Activated CD4-positive, alpha-beta T cell treated with anti-CD3 and anti-CD28 coated beads, Interleukin-2, amount 10 ng/mL, durations not matched to agents 7 days and 5 days (primary cell): ENCODE results near the gene SMARCD3. TPM values are rescaled to one million over a fixed set of nuclear protein-coding genes. Genes with fewer than 3 reads are reported as not detected.

Experiments
- CTCF ChIA-PET: fragments of 350-600 bp; sonication (Branson Sonifier 250); formaldehyde crosslinking; loops from one replicate; lab custom pipeline; 2021; ENCODE audit warnings: antibody characterized with exemption; lab: Charles Lee
- POLR2A ChIA-PET: fragments of 350-600 bp; sonication (Branson Sonifier 250); formaldehyde crosslinking; loops from one replicate; lab custom pipeline; 2021; ENCODE audit warnings: antibody characterized with exemption; lab: Charles Lee
- DNase-seq: peaks from one replicate; pipeline ENCODE4 v3.0.0-alpha.2; 2020
- H3K27ac Mint-ChIP-seq: one replicate; pipeline ENCODE4 v1.8.0; 2021; ENCODE audit warnings: mild to moderate bottlenecking, moderate library complexity, mixed read lengths
- H3K27me3 Mint-ChIP-seq: one replicate; pipeline ENCODE4 v1.8.0; 2021; ENCODE audit warnings: mixed read lengths
- H3K36me3 Mint-ChIP-seq: one replicate; pipeline ENCODE4 v1.8.0; 2021; ENCODE audit warnings: low read depth, mixed read lengths
- H3K4me1 Mint-ChIP-seq: one replicate; pipeline ENCODE4 v1.8.0; 2021; ENCODE audit warnings: mixed read lengths
- H3K4me3 Mint-ChIP-seq: one replicate; pipeline ENCODE4 v1.8.0; 2021; ENCODE audit warnings: mild to moderate bottlenecking, moderate library complexity, mixed read lengths
- H3K9me3 Mint-ChIP-seq: one replicate; pipeline ENCODE4 v1.8.0; 2021; ENCODE audit warnings: mixed read lengths
- total RNA-seq, 2 experiments: library from RNA; stranded (reverse); gene quantifications; one replicate each; pipeline ENCODE4 v1.2.3, GENCODE V29; 2021

Gene SMARCD3
- total RNA-seq, 2 experiments from 2014 or later, result 2.0 to 2.5 TPM

- POLR2A ChIA-PET, result no interaction called here
Observed at GRCh38 chr7:151236406-151236805, 12.1 kb downstream of the SMARCD3 start.

DNA sequence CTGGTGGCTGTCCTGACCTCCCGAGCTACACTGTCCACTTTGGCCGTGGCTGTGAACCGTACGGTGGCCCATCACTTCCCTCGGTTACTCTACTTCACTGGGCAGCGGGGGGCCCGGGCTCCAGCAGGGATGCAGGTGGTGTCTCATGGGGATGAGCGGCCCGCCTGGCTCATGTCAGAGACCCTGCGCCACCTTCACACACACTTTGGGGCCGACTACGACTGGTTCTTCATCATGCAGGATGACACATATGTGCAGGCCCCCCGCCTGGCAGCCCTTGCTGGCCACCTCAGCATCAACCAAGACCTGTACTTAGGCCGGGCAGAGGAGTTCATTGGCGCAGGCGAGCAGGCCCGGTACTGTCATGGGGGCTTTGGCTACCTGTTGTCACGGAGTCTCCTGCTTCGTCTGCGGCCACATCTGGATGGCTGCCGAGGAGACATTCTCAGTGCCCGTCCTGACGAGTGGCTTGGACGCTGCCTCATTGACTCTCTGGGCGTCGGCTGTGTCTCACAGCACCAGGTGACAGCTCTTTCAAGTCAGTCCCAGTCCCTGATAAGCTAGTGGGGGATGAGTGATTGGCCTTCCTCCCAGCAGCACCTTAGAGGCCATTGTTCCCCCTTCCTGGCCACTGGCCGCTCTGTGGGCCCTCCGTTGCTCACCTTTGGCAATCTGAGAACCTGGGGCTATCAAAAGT is 13.3 kb downstream of the SMARCD3 start:
- no peak overlapping the region for H3K27ac Mint-ChIP-seq
- H3K4me3 Mint-ChIP-seq, result no peak overlapping the region
- DNase-seq, result no peak
- H3K9me3 Mint-ChIP-seq, result no peaks in the 10 kb centered on the region
- ChIA-PET POLR2A (no interaction called here), CTCF (interaction anchor here (0.6 to 4.1 kb wide), 3 partner anchors 8 to 208 kb away, joined by 3 to 32 read pairs (median 4); no protein-coding TSS in a partner anchor)
- no peaks in the 10 kb centered on the region for H3K27me3 Mint-ChIP-seq
- H3K4me1 Mint-ChIP-seq, result peaks cover 28% of the 10 kb centered on the region
- H3K36me3 Mint-ChIP-seq, result peaks cover 18% of the 10 kb centered on the region

More at GRCh38 chr7:151236406-151236805, 12.1 kb downstream of the SMARCD3 start:
- DNase-seq, result no peak
- no peaks in the 10 kb centered on the region for H3K9me3 Mint-ChIP-seq
- CTCF ChIA-PET, result interaction anchor here (0.8 to 1.5 kb wide), 4 partner anchors 8 to 80 kb away, joined by 3 read pairs; partner anchors contain the start of gene ABCF2
- H3K4me3 Mint-ChIP-seq, result no peak overlapping the region
- peaks cover 23% of the 10 kb centered on the region for H3K4me1 Mint-ChIP-seq
- no peaks in the 10 kb centered on the region for H3K27me3 Mint-ChIP-seq
- H3K36me3 Mint-ChIP-seq, result peaks cover 18% of the 10 kb centered on the region
- no peak overlapping the region for H3K27ac Mint-ChIP-seq

GRCh38 chr7:151233804-151234203 is 14.7 kb downstream of the SMARCD3 start:
- CTCF ChIA-PET, result interaction anchor here (1.0 to 4.1 kb wide), 2 partner anchors 10 to 12 kb away, joined by 4 to 32 read pairs; no protein-coding TSS in a partner anchor
- H3K36me3 Mint-ChIP-seq, result peaks cover 14% of the 10 kb centered on the region
- DNase-seq, result no peak
- POLR2A ChIA-PET, result no interaction called here
- peaks cover 26% of the 10 kb centered on the region for H3K4me1 Mint-ChIP-seq
- H3K27ac Mint-ChIP-seq, result peak overlapping the region; percentile 98
- no peaks in the 10 kb centered on the region for H3K9me3 Mint-ChIP-seq
- peak overlapping the region; percentile 99 for H3K4me3 Mint-ChIP-seq
- no peaks in the 10 kb centered on the region for H3K27me3 Mint-ChIP-seq

GRCh38 chr7:151232917-151233701 is 15.4 kb downstream of the SMARCD3 start:
- CTCF ChIA-PET, result interaction anchor here (0.6 to 4.1 kb wide), 2 partner anchors 10 to 61 kb away, joined by 3 to 32 read pairs; no protein-coding TSS in a partner anchor
- Mint-ChIP-seq H3K9me3 (no peaks in the 10 kb centered on the region), H3K4me3 (peak overlapping the region; percentile 99), H3K27ac (peak overlapping the region; percentile 98), H3K36me3 (peaks cover 14% of the 10 kb centered on the region), H3K4me1 (peaks cover 29% of the 10 kb centered on the region), H3K27me3 (no peaks in the 10 kb centered on the region)
- DNase-seq, result peak; percentile 67
- POLR2A ChIA-PET, result no interaction called here

- CTCF ChIA-PET, result interaction anchor here (0.6 to 4.1 kb wide), 2 partner anchors 11 to 60 kb away, joined by 3 to 32 read pairs; no protein-coding TSS in a partner anchor
- H3K4me3 Mint-ChIP-seq, result peak within 1 kb of the TSS; percentile 99
- peak; percentile 93 for DNase-seq
- peaks cover 36% of the 10 kb centered on the region for H3K4me1 Mint-ChIP-seq
- H3K27ac Mint-ChIP-seq, result peak within 1 kb of the TSS; percentile 98
- H3K9me3 Mint-ChIP-seq, result no peaks in the 10 kb centered on the region
- POLR2A ChIA-PET, result no interaction called here
- peaks cover 14% of the 10 kb centered on the region for H3K36me3 Mint-ChIP-seq
- no peaks in the 10 kb centered on the region for H3K27me3 Mint-ChIP-seq
Observed at GRCh38 chr7:151232091-151232916, 16.2 kb downstream of the SMARCD3 start, which contains the start of gene CHPF2. Gene CHPF2 (plus strand): TSS chr7:151232483. CDS start chr7:151234012, 1,529 bp downstream.

DNA sequence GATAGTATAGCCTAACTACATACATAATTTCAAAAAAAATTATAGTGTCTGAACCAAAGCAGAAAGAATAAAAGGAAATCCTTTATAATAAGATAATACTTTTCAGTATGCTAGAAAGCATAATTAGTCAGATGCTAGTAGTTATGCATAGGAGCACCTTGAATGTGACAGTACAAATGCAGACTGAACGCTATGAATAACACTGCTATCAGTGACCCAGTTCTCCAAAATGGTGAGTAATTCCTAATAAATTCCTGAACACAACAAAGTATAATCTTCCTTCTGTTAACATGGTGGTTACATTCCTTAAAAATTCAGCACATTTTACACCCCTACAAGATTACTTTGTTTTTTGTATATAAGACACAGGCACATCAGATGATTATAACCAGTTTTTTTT is 17.4 kb downstream of the SMARCD3 start:
- ChIA-PET POLR2A (no interaction called here), CTCF (no interaction called here)
- Mint-ChIP-seq H3K27me3 (no peaks in the 10 kb centered on the region), H3K36me3 (peaks cover 14% of the 10 kb centered on the region), H3K4me3 (peak overlapping the region; percentile 99), H3K27ac (peak overlapping the region; percentile 5), H3K9me3 (no peaks in the 10 kb centered on the region), H3K4me1 (peaks cover 48% of the 10 kb centered on the region)
- no peak for DNase-seq

DNA sequence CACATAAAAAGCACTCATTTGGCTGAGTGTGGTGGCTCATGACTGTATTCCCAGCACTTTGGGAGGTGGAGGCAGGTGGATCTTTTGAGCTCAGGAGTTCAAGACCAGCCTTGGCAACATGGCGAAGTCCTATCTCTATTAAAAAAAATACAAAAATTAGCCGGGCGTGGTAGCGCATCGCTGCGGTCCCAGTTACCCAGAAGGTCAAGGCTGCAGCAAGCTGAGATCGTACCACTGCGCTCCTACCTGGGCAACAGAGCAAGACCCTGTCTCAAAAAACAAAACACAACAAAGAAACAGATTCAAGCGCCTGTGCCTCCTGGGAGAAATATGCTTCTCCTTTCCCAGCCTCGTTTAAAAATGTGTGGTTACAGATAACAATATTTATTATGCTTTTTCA is 19.2 kb downstream of the SMARCD3 start:
- Mint-ChIP-seq H3K4me3 (no peak overlapping the region), H3K36me3 (peaks cover 17% of the 10 kb centered on the region), H3K4me1 (peaks cover 59% of the 10 kb centered on the region), H3K27ac (no peak overlapping the region), H3K9me3 (no peaks in the 10 kb centered on the region), H3K27me3 (no peaks in the 10 kb centered on the region)
- no peak for DNase-seq
- ChIA-PET CTCF (interaction anchor here (4.9 kb wide), 1 partner anchor 15 kb away, joined by 26 read pairs; no protein-coding TSS in a partner anchor), POLR2A (interaction anchor here (0.7 kb wide), 1 partner anchor 816 kb away, joined by 3 read pairs; no protein-coding TSS in a partner anchor)

- peak overlapping the region; percentile 95 for H3K27ac Mint-ChIP-seq
- POLR2A ChIA-PET, result interaction anchor here (0.6 to 0.7 kb wide), 2 partner anchors 120 to 815 kb away, joined by 3 to 5 read pairs; no protein-coding TSS in a partner anchor
Observed at GRCh38 chr7:151228024-151228866, 20.2 kb downstream of the SMARCD3 start.

DNA sequence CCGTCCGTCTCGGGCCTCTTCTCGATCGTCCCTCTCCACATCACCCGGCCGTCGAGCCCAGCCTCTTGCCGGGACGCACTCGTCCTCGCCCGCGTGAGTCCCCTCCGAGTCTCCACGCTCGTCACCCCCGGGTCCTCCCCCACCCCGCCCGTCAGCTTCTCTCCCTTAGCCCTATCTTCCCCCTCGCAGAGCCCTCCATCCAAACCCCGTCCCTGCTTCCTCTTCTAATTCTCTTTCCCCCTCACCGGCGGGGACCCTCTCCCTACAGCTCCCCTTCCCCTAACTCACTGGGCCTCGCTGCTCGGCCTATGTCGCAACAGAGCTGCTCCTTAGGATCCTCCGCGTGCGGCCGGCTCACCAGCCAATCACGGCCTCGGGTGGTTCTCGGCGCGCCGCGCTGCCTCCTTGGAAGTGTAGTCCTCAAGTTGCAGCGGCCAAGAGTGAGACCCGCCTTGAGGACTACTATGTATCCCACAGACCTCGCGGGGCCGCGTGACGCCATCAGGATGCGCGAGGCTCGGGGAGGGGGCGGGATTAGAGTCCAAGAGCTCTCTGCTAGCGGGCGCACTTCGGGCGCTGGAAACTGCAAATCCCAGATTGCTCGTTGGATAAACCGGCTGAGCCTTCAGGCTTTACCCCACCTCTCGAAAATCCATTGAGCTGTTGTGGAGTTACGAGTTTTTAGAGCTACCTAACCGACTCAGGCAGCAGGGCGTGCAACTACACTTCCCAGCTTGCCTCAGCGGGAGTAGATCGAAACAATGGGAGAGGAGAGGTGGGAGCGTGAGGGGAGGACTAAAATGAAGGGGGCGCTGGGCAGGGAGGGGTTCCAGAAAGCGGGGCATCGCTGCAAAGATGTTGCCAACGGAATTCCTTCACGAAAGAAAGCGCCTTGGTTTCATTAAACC is 21.4 kb downstream of the SMARCD3 start, which contains the start of gene ABCF2:
ABCF2 (minus strand) TSS at position 331 of the 908 bp plus-strand sequence. CDS start 747 bp downstream, outside the sequence.
- H3K27ac Mint-ChIP-seq, result peak within 1 kb of the TSS; percentile 95
- peaks cover 31% of the 10 kb centered on the region for H3K36me3 Mint-ChIP-seq
- peak within 1 kb of the TSS; percentile 99 for H3K4me3 Mint-ChIP-seq
- no peaks in the 10 kb centered on the region for H3K9me3 Mint-ChIP-seq
- ChIA-PET CTCF (interaction anchor here (0.6 to 4.9 kb wide), 12 partner anchors 9 to 602 kb away, joined by 3 to 26 read pairs (median 3); partner anchors contain the start of gene GBX1), POLR2A (interaction anchor here (0.6 kb wide), 2 partner anchors 102 to 121 kb away, joined by 3 to 5 read pairs; no protein-coding TSS in a partner anchor)
- H3K27me3 Mint-ChIP-seq, result no peaks in the 10 kb centered on the region
- H3K4me1 Mint-ChIP-seq, result peaks cover 51% of the 10 kb centered on the region
- DNase-seq, result peak; percentile 99

More at GRCh38 chr7:151228024-151228866, 20.2 kb downstream of the SMARCD3 start:
- Mint-ChIP-seq H3K36me3 (peaks cover 22% of the 10 kb centered on the region), H3K4me3 (peak overlapping the region; percentile 99), H3K27me3 (no peaks in the 10 kb centered on the region), H3K4me1 (peaks cover 52% of the 10 kb centered on the region), H3K9me3 (no peaks in the 10 kb centered on the region)
- no peak for DNase-seq
- CTCF ChIA-PET, result interaction anchor here (0.5 to 4.9 kb wide), 2 partner anchors 16 to 1982 kb away, joined by 9 to 26 read pairs; no protein-coding TSS in a partner anchor

DNA sequence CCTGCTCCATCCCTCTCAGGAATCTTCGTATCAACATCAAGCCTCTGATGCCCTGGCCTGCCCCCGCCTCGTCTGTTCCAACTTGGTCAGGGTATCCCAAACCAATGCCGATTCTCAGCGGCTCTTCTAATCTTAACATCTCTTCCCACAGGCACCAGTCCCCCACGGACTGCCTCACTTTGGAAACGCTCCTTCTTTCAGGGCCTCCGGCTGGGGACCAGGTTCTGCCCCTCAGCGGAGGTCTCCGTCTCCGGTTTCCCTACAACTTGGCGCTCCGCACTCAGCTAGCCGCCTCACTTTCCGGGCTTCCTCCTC is 22.0 kb downstream of the SMARCD3 start:
- Mint-ChIP-seq H3K9me3 (no peaks in the 10 kb centered on the region), H3K36me3 (peaks cover 33% of the 10 kb centered on the region), H3K27me3 (no peaks in the 10 kb centered on the region), H3K27ac (peak overlapping the region; percentile 95), H3K4me1 (peaks cover 45% of the 10 kb centered on the region), H3K4me3 (peak overlapping the region; percentile 99)
- CTCF ChIA-PET, result interaction anchor here (0.6 to 4.9 kb wide), 11 partner anchors 9 to 241 kb away, joined by 3 to 26 read pairs (median 3); partner anchors contain the start of gene GBX1
- DNase-seq, result no peak
- POLR2A ChIA-PET, result no interaction called here
